ENCODE results near the gene ADPRHL1. TPM values are rescaled to one million over a fixed set of nuclear protein-coding genes. Genes with fewer than 3 reads are reported as not detected.
"Not testable (repeated sequence)": the region's sequence is repeated elsewhere in the genome, so short reads cannot be mapped to it uniquely, and the experiment has no call there.

ADPRHL1 gene
- total and polyA plus RNA-seq, 2 donors (not counting 1 experiment from before 2014, with no cell fraction given): 0.28 to 1.3 TPM

GRCh38 chr13:113369189-113369588, 84.1 kb downstream of the ADPRHL1 start:
- POLR2A ChIA-PET: no interaction called here
- Histone ChIP-seq H2AFZ (ENCODE audit: insufficient read depth, low read depth, low read length, poor library complexity, severe bottlenecking) (no peak overlapping the region), H3K9ac (ENCODE audit: low read length) (no peak overlapping the region), H3K79me2 (ENCODE audit: control insufficient read depth, insufficient read depth, low read length) (no peaks in the 10 kb centered on the region), H3K4me1 (ENCODE audit: control insufficient read depth in 2 of 2, insufficient read depth in 2 of 2, low read length in 2 of 2) (peaks cover 3 to 4% of the 10 kb centered on the region in 2 donors), H3K9me3 (ENCODE audit: control extremely low read depth in 1 of 3, control insufficient read depth in 2 of 3, insufficient read depth in 1 of 3, low read length in 2 of 3) (peaks cover 0 to 11% (median 0%) of the 10 kb centered on the region in 3 donors), H3K27ac (ENCODE audit: low read length in 2 of 2) (no peak overlapping the region), H3K36me3 (replicated peaks in 1 of 2; ENCODE audit: control extremely low read depth in 1 of 2, control insufficient read depth in 1 of 2, extremely low read depth in 1 of 2, insufficient read depth in 2 of 2, low read length in 1 of 2) (no peaks in the 10 kb centered on the region), H4K20me1 (ENCODE audit: control insufficient read depth, insufficient read depth, low read length, poor library complexity, severe bottlenecking) (no peaks in the 10 kb centered on the region), H3K4me2 (replicated peaks; ENCODE audit: low read depth, low read length, poor library complexity, severe bottlenecking) (no peak overlapping the region), H3K4me3 (ENCODE audit: control extremely low read depth in 1 of 5, extremely low read depth in 1 of 5, insufficient read depth in 1 of 5, low read depth in 2 of 5, low read length in 4 of 5) (no peak overlapping the region), H3K27me3 (replicated peaks in 1 of 4; ENCODE audit: control extremely low read depth in 1 of 4, control insufficient read depth in 3 of 4, insufficient read depth in 4 of 4, low read length in 3 of 4) (peaks cover 0 to 18% (median 6%) of the 10 kb centered on the region in 4 experiments)
- H3K4me1 Mint-ChIP-seq: peaks cover 2% of the 10 kb centered on the region
- CTCF ChIA-PET: no interaction called here
- 92% methylated on average over 28 of the region's 29 CpGs for WGBS (ENCODE audit: insufficient coverage)
- peaks cover 14% of the 10 kb centered on the region for H3K27me3 Mint-ChIP-seq
- H3K9me3 Mint-ChIP-seq (ENCODE audit: insufficient read depth): no peaks in the 10 kb centered on the region
- DNase-seq (no peak), ATAC-seq (ENCODE audit: low read depth) (no peak)
- intact Hi-C loops (cut with micrococcal nuclease): no loop called here
- no peak overlapping the region for H3K4me3 Mint-ChIP-seq
- H3K27ac Mint-ChIP-seq: no peak overlapping the region
- TF ChIP-seq EZH2 (IDR thresholded peaks at IDR 0.05; ENCODE audit: borderline replicate concordance, insufficient read depth, low read depth, low read length, poor library complexity, severe bottlenecking): no peak
- no peak for TF ChIP-seq CTCF (IDR thresholded peaks at IDR 0.05)

DNA sequence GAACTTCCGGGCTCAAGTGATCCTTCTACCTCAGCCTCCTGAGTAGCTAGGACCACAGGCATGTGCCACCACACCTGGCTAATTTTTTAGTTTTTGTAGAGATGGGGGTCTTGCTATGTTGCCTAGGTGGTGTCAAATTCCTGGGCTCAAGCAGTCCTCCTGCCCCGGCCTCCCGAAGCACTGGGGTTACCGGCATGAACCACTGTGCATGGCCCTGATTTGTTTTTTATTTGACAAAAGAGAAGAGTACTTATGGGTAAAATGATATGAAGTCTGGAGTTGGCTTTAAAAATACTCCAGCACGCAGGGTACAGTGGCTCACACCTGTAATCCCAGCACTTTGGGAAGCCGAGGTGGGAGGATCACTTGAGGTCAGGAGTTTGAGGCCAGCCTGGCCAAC, 84.9 kb downstream of the ADPRHL1 start:
- intact Hi-C loops (cut with micrococcal nuclease); H3K27ac ChIP-seq (ENCODE audit: low read length in 2 of 2); H3K4me3 Mint-ChIP-seq; H3K4me2 ChIP-seq (replicated peaks; ENCODE audit: low read depth, low read length, poor library complexity, severe bottlenecking); H2AFZ ChIP-seq (ENCODE audit: insufficient read depth, low read depth, low read length, poor library complexity, severe bottlenecking); H3K27ac Mint-ChIP-seq; H3K79me2 ChIP-seq (ENCODE audit: control insufficient read depth, insufficient read depth, low read length); H3K9me3 Mint-ChIP-seq (ENCODE audit: insufficient read depth); H3K4me3 ChIP-seq (ENCODE audit: control extremely low read depth in 1 of 5, extremely low read depth in 1 of 5, insufficient read depth in 1 of 5, low read depth in 2 of 5, low read length in 4 of 5); H3K4me1 ChIP-seq (ENCODE audit: control insufficient read depth in 2 of 2, insufficient read depth in 2 of 2, low read length in 2 of 2); POLR2A ChIA-PET; CTCF ChIA-PET; ATAC-seq (ENCODE audit: low read depth); H3K4me1 Mint-ChIP-seq; H4K20me1 ChIP-seq (ENCODE audit: control insufficient read depth, insufficient read depth, low read length, poor library complexity, severe bottlenecking); H3K9ac ChIP-seq (ENCODE audit: low read length); H3K36me3 ChIP-seq (replicated peaks in 1 of 2; ENCODE audit: control extremely low read depth in 1 of 2, control insufficient read depth in 1 of 2, extremely low read depth in 1 of 2, insufficient read depth in 2 of 2, low read length in 1 of 2); DNase-seq: not testable (repeated sequence)
- H3K27me3 Mint-ChIP-seq: peaks cover 14% of the 10 kb centered on the region
- Histone ChIP-seq H3K27me3 (replicated peaks in 1 of 4; ENCODE audit: control extremely low read depth in 1 of 4, control insufficient read depth in 3 of 4, insufficient read depth in 4 of 4, low read length in 3 of 4) (peaks cover 0 to 22% (median 9%) of the 10 kb centered on the region in 4 experiments), H3K9me3 (ENCODE audit: control extremely low read depth in 1 of 3, control insufficient read depth in 2 of 3, insufficient read depth in 1 of 3, low read length in 2 of 3) (peaks cover 0 to 11% (median 0%) of the 10 kb centered on the region in 3 donors)
- 100% methylated on average over 4 of the region's 6 CpGs for WGBS (ENCODE audit: insufficient coverage)
